HT-29 (cell line): Measurements from ENCODE around the gene APOBEC3C. TPM values are rescaled to one million over a fixed set of nuclear protein-coding genes. Genes with fewer than 3 reads are reported as not detected.
"Not testable (repeated sequence)": the region's sequence is repeated elsewhere in the genome, so short reads cannot be mapped to it uniquely, and the experiment has no call there.

Experiments used
- DNase-seq: peaks from one replicate; pipeline ENCODE4 v3.0.0-alpha.2; 2015; ENCODE audit warnings: low spot score
- total RNA-seq: library from RNA; depleted of rRNA; stranded (reverse); fragments of >200 nt; shearing (Covaris generic); gene quantifications from 2 replicates; pipeline ENCODE4 v1.2.3, GENCODE V29; 2014; rRNA removed

The APOBEC3C gene
- 0.05 and 0.18 TPM in 2 replicates for total RNA-seq

DNA sequence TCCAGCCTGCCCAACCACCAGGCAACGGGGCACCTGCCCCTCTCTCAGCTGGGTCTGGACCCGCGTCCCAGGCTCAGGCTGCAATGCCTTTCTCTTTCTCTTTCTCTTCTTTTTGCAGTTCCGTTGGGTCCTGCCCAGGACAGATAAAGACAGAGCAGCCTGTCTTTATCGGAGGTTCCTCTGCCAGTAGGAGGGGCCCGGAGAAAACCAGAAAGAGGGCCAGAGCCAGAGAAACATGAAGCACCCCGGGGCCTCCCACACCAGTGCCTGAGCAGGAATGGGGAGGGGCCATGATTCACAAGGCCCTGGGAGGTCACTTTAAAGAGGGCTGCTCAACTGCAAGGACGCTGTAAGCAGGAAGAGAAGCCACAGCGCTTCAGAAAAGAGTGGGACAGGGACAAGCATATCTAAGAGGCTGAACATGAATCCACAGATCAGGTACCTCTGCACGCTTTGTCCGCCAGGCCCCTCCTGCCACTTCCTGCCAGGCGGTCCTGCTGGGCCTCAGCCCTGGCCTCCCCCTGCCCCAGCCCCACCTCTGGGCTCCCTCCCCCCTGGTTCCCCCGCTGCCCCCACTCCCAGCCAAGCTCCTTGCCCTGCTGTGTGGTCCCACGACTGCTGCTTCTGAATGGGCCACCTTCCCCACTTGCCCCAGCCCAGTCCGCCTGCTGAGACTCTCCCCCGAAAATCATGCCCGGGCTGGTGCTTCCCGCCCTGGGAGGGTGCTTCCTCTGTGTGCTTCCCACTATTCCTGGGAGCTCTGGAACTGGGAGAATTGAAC is at the start of gene APOBEC3C:
APOBEC3C (plus strand) TSS at position 316 of the 781 bp plus-strand sequence; CDS start at position 422, 106 bp downstream.
- peak; percentile 16 for DNase-seq

DNA sequence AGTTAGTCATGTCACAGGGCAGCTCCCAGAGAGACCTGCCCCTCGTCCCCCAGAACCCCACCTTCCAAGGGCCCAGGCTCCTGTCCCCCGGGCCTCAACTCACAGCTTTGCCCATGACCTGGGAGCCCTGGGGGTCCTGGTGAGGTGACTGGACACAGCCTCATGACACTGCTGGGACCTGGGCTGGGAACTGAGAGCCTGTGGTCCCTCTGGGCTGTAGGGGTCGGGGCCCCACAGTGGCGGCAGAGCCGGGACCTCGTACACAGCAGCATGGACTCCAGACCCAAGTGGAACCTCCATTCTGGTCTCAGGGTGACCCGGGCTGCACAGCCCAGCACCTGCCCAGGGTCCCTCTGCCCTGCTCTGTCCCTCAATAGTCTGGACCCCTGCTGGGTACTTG is 49.8 kb upstream of the APOBEC3C start:
- no peak for DNase-seq

DNA sequence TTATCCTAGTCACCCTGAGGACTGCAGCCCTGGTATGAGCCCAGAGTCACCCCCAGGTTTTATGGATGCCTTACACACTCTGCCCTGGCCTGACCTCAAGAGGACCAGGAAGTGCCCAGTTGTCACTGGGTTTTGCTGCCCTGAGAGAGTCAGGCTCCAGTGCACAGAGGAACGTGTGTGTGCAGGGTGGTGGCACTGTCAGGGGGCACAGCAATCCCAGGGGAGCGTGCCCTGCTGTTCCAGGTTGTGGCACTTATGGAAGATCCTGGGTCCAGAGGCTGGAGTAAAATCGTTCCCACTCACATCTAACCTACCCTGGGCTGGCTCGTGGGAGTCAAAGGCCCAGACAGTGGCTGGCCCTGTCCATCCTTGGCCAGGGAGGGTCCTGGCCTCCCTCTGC is 49.1 kb upstream of the APOBEC3C start:
- DNase-seq: no peak

DNA sequence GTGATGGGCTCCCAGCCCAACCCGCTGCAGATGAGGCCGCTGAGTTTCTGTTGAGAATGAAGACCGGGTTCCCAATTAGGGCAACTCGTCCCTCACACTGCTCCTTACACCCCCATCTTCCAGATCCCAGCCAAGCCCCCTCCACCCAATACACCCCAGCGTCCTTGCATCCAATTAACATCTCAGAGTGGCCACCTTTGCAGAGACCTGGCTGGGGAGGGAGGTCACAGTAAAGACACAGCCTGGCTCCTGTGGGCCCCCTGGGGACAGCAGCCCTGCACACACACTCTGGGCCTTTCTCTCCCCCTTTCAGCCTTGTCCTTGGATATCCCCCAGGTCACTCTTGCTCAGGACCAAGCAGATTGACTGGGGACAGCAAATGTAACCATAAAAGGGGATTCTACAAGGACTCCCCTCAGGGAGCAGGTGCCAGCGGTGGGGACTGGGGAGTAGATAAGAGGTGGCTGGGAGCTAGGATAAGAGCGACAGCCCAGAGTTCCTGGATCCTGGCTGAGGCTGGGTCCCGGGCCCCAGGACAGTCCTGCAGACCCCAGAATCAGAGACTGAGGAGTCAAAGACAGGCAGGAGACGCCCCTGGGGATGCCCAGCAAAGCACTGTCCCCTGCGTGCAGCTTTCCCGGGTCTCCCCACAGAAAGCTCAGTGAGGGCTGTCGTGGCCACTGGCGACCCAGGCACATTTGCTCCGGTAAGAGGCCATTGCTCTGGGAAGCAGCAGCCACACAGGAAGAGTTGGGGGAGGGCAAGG is 48.3 kb upstream of the APOBEC3C start:
- no peak for DNase-seq

DNA sequence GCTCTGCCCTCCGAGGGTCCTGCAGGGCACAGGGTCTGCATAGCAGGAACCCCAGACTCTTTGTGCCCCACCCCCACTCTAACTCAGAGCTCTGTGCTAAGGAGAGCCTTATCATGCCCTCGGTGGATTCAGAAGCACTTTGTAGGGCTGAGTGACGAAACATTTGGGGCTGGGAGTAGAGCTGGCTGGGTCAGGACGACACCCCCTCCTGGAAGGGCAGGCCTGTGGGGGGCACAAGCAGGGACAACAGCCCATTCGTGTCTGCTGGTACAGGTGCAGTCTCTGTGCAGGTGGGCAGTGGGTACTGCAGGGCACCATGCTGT is 47.7 kb upstream of the APOBEC3C start:
- no peak for DNase-seq

DNA sequence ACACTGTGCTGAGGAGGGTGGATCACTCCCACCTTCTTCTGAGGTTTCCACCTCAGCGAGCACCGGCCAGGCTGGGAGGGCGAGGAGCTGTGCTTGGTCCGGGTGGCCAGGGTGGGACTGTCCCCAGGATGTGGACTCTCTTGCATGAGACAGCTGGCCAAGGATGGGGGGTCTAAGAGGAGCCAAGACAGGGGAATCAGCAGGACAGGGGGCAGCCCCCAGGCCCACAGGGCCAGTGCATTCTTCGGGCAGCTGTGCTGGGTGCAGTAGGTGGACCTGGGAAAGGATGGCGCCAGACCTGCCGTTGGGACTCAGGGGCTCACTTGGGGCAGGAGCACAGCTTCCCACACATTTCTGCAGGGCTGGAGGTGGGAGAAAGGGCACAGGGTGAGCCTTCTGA is 47.1 kb upstream of the APOBEC3C start:
- DNase-seq: no peak

DNA sequence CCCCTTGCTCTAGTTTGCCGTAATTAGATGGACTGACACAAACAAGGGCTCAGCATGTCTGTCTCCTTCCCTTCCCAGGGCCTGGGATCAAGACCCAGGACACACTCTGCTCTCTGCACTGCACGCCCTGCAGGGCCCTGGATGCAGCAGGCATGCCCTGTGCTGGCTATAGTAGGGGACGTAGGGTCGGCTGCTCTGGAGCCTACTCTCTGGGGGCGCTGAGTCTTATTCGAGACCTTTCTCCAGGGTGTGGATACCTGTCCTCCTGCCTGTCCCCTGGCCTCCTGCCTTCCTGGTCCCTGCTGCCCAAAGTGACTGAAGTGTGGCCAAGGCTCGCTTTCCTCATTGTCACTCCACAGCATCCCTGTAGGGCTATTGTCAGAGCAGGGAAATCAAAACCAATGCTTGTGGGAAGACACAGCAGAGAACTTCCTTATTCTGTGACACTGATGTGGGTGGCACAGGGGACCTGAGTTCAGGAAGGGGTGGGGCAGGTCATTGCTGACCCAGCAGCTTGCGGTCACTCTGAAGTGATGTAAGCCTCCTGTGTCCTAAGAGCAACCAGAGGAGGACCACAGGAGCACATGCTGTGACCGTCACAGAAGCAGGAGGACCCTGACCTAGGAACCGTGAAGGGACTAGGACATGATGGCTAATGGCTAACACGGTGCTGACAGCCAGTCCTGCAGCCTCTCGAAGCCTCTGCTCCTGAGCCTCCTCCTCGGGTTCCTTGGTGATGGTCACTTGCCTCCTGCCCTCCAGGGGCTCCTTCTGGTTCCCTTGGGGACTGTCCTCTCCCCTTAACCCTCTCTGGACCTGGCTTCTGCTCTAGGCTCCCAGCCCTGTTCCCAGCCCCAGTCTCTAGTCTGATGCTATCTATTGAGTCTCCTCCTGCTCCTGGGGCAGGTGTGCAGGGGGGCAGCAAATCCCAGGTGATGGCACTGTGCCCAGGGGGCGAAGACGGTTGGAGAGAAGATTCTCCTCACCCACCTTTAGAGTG is 46.3 kb upstream of the APOBEC3C start:
- peak; percentile 28 for DNase-seq

DNA sequence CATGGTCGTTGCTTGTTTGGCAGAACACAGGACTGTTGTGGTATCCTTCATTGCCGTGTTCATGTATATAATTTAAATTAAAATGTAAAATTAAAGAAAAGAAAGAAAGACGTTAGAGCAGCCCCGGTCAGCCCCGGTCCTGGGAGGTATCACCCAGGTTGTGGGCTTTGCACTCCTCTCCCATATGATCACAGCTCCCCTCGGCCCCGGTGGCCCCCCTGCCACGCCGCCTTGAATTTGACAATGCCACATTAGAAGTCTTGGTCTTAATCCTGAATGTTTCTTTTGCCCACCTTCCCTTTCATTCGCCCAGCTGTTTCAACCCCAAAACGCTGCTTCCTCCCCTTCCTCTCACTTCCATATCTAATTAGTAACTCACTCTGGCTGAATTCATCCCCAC is 45.3 kb upstream of the APOBEC3C start:
- DNase-seq: no peak

DNA sequence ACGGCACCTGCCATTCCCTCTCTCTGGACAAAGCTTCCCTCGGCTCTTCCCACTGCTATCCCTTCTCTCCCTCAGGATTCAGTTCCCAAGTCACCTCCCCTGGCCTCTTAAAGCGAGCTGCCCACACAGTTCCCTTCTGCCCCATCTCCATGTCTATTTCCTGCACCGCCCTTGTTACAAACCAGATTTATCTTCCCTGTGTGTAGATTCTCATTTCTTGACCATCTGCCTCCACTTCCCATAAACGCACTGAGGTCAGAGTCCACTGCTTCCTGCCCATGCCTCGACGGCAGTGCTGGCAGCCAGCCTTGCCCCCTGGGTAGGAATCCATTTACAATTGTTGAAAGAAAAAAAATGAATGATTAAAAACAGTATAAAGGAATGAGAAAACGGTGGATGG is 43.5 kb upstream of the APOBEC3C start:
- DNase-seq: no peak

DNA sequence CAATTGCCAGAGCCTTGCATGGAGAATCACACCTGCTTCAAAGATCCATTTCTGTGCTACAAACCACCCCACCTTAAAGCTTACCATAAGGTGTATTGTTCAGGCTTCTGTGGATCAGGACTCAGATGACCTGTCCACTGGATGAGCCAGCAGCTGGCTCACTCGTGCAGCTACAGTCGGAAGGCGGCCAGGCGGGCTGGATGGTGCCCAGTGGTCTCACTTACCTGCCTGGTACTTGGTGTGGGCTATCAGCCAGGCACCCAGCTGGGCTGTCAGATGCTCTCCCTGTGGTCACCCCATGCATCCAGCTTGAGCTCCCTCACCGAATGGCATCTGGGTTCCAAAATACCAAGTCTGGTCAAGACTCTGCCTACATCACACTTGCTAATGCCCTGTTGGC is 42.9 kb upstream of the APOBEC3C start:
- no peak for DNase-seq

DNA sequence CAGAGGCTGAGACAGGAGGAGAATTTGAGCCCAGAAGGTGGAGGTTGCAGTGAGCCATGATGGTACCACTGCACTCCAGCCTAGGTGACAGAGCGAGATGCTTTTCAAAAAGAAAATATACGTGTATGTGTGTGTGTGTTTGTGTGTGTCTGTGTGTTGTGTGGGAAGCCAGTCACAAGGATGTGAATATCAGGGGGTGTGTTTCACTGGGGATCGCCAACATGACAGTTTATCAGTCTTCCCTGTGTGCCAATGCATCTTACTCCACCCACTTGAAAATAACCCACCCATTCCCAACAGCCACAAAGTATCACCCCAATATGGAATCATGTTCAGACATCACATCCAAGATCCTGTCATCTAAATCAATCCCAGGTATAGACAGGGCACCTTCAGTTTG is 42.3 kb upstream of the APOBEC3C start:
- DNase-seq: no peak

DNA sequence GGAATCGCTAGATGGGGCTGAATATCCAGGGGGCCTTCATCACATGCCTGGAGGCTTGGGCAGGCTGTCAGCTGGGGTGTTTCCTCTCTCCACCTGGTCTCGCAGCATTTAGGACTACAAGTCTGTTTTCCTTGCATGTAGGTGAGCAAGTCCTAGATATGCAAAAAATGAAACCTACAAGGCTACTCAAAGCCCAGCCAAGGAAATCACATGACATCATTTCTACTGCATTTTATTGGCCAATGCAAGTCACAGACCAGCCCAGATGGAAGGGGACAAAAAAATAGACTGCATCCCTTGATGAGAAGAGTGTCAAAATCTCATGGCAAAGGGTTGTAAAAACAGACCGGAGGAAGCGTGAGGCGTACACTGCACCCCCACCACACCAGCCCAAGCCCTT is 41.5 kb upstream of the APOBEC3C start:
- no peak for DNase-seq

DNA sequence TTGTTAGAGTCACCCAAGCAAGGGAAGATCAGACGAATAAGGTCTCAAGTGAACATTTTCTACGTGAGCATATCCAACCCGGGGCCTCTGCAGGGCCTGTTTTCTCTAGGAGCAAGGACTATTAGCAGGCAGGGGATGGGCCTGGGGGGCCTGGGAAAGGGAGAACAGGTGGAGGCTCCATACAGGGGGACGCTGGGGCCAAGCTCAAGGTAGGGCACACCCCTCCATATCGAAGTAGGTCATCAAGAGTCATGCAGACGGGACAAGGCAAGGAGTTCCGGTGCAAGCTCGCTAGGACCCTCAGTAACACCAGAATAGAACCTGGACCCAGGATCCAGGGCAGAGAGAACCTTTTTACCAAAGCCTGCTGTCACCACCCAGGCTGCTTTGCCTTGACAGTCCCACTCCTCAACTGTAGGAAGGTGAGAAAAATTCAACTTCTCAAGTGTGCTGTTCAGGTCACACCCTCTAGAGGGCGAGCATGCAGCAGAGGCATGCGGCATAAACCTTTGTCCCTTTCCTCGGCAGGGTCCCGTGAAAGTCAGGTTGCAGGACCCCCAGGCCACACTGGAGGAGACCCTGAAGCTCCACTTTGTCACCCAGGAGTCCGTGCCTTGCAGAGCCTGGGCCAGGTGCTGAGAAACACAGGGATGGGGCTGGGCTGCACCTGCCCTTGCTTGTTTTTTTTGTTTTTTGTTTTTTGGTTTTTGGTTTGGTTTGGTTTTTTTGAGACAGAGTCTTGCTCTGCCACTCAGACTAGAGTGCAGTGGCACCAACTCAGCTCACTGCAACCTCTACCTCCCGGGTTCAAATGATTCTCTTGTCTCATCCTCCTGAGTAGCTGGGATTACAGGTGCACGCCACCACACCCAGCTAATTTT is 40.5 kb upstream of the APOBEC3C start:
- no peak for DNase-seq

DNA sequence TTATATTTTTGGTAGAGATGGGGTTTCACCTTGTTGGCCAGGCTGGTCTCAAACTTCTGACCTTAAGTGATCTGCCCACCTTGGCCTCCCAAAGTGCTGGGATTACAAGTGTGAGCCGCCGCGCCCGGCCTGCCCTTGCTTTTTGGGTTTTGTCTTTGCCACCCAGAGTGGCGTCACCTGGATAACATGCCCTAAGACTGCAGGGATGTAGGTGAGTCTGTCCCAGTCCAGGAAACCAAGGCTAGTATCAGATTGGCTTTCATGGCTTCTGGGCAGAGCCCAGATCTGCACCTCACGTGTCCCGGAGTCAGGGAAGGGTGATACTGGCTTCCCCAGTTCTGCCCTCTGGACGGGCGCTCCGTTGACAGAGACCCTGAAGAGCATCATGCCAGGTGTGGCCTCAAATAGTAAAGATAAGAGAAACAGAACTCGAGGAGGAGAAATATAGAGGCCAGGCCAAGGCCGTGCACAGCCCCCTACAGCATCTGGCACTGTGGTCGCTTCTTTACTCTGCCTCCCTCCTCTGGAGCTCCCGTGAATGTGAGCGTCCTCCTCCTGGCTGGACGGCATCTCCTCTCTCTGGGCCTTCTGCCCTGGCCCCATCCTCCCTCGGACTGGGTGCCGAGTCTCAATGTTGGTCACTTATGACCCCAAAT is 39.8 kb upstream of the APOBEC3C start:
- DNase-seq: no peak

DNA sequence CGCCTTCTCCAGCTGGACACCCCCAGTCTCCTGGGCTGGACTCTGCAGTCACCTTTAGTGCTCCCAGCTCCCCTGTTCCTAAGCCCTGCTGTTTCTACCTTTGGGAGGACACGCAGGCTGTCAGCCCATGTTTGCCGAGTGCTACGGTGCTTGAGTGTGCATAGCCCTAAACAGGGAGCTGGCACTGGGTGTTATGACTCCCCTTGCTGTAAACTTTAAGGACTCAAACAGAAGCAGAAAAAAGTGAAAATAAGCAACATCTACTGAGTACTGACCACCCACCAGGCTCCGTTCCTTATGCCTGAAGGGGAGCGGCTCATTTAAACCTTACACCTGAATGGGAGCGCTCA is 39.3 kb upstream of the APOBEC3C start:
- DNase-seq: no peak

DNA sequence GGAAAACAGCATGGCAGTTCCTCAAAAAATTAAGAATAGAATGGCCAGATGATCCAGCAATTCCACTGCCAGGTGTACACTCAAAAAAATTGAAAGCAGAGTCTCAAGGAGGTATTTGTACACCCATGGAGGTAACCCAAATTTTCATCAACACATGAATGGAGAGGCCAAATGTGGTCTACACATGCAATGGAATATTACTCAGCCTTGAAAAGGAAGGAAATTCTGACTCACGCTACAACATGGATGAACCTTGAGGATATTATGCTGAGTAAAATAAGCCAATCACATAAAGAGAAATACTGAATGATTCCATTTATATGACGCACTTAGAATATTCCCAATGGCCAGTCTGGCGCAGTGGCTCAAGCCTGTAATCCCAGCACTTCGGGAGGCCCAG is 36.8 kb upstream of the APOBEC3C start:
- not testable (repeated sequence) for DNase-seq

DNA sequence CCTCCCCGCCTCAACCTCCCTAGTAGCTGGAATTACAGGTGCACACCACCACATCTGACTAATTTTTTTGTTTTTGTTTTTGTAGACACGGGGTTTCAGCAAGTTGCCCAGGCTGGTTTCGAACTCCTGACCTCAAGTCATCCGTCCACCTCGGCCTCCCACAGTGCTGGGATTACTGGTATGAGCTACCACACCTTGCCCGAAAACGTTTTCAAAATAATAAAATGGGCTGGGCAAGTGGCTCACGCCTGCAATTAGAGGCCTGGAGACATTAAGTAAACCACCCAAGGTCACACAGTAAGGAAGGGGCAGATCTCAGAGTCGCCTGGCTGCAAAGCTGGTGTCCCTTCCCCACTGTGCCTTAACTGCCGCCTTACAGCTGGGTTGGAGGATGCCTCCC is 33.5 kb upstream of the APOBEC3C start:
- DNase-seq: not testable (repeated sequence)

DNA sequence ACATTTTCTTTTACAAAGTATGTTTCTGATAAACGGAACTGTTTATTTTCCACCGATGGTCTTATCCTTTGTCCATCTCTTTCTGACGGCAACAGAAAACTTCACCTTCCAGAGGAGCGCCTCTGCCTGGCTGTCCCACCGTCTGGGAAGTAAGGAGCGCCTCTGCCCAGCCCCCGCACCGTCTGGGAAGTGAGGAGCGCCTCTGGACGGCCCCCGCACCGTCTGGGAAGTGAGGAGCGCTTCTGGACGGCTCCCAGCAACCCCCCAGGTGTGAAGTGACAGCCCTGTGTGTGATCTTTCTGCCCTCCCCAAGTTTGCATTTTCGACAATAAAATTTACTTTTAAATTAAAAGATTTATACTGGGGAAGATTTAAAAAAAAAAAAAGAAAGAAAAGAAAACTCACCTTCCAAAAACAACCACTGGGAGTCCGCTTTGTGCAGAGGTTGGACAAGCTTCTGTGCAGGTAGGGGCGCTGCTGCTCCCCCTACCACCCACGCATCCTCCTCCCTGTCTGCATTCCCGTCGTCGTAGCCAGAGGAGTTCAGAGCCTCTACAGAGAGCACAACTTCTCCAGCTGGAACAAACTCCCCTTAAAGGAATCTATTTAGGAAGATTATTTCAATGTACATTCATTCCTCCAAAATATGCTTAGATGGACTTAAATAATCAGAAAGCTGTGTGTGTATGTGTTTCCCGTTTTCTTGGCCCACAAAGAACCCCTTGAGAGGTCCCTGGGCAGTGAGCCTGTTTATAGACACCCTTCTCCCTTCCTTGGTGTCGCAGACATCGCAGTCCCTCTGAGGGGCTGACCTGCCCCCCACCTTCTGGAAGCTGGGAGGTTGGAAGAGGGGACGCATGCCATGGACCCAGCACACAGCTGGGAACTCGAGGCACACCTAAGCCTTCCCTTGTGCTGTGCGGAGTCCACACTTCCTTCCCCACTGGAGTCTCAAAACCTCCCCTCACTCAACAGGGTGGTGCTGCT is 32.8 kb upstream of the APOBEC3C start:
- DNase-seq: peak; percentile 56
